Thyroid gland (tissue), 4 donors: ENCODE data around the gene DCLK2.

Source experiments
- POLR2A ChIP-seq, 2 donors: fragments of 450-650 bp; IDR thresholded peaks; one replicate each; pipeline ENCODE4 v1.6.1; 2017; ENCODE audit warnings: antibody characterized with exemption in 2 of 2, mild to moderate bottlenecking in 2 of 2, moderate library complexity in 1 of 2
- TF ChIP-seq, protein P1 (sequence below), 6 experiments: fragments of 200-600 bp in 3 of 6; fragments of 450-650 bp in 3 of 6; sonication (generic) in 3 of 6; IDR thresholded peaks; one replicate each; pipeline ENCODE4 v1.5.1; 2016 to 2019; ENCODE audit warnings: antibody characterized with exemption in 6 of 6, mild to moderate bottlenecking in 2 of 6, inconsistent platforms in 1 of 6, moderate library complexity in 1 of 6

DNA sequence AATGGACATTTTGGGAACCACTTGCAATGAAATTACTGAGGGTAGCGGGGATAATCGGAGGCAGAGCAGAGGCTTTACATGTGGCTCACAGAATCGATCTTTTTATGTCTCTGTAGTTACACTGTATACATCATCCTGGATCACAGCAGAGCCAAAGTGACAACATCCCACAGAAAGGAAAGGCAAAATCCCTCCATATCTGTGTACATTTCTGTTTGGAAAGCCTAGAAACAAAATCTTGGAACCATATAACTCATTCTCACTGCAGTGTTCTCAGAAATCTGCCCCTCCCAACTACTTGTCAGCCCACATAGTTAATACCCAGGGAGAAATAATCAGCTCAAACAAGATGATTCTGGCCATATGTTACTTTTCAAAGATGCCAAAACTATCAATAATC, 211.6 kb downstream of the DCLK2 start:
- TF ChIP-seq, protein P1, sequence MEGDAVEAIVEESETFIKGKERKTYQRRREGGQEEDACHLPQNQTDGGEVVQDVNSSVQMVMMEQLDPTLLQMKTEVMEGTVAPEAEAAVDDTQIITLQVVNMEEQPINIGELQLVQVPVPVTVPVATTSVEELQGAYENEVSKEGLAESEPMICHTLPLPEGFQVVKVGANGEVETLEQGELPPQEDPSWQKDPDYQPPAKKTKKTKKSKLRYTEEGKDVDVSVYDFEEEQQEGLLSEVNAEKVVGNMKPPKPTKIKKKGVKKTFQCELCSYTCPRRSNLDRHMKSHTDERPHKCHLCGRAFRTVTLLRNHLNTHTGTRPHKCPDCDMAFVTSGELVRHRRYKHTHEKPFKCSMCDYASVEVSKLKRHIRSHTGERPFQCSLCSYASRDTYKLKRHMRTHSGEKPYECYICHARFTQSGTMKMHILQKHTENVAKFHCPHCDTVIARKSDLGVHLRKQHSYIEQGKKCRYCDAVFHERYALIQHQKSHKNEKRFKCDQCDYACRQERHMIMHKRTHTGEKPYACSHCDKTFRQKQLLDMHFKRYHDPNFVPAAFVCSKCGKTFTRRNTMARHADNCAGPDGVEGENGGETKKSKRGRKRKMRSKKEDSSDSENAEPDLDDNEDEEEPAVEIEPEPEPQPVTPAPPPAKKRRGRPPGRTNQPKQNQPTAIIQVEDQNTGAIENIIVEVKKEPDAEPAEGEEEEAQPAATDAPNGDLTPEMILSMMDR (IDR thresholded peaks at IDR 0.05): no peak
- no peak for TF ChIP-seq POLR2A (IDR thresholded peaks at IDR 0.05)
